Neuron (in vitro differentiated cells): ENCODE data around the gene PTTG1IP.

Experiments used
- H2AFZ ChIP-seq: one replicate; pipeline ENCODE4 v1.6.1; 2013; ENCODE audit warnings: low read depth, mild to moderate bottlenecking, inconsistent platforms, low read length, moderate library complexity
- H3K27me3 ChIP-seq: one replicate; pipeline ENCODE4 v1.6.1; 2013; ENCODE audit warnings: low read length; ENCODE audit not compliant: insufficient read depth
- H3K36me3 ChIP-seq: one replicate; pipeline ENCODE4 v1.6.1; 2013; ENCODE audit warnings: low read length; ENCODE audit not compliant: insufficient read depth
- H3K4me1 ChIP-seq: one replicate; pipeline ENCODE4 v1.6.1; 2013; ENCODE audit warnings: low read length; ENCODE audit not compliant: insufficient read depth
- H3K4me3 ChIP-seq: 2 replicates; pipeline ENCODE4 v1.5.1; 2013; ENCODE audit warnings: mild to moderate bottlenecking, low read length, moderate library complexity
- H3K9me3 ChIP-seq: one replicate; pipeline ENCODE4 v1.6.1; 2013; ENCODE audit warnings: low read length

Gene PTTG1IP

GRCh38 chr21:44815852-44816628 lies 57.5 kb downstream of the PTTG1IP start:
- Histone ChIP-seq H3K36me3 (peaks cover 15% of the 10 kb centered on the region), H3K27me3 (no peaks in the 10 kb centered on the region), H3K9me3 (peaks cover 3% of the 10 kb centered on the region), H2AFZ (no peak overlapping the region), H3K4me3 (no peak overlapping the region), H3K4me1 (peaks cover 7% of the 10 kb centered on the region)

- no peaks in the 10 kb centered on the region for H3K27me3 ChIP-seq
- H3K4me1 ChIP-seq: peaks cover 7% of the 10 kb centered on the region
- H3K4me3 ChIP-seq: no peak overlapping the region
- H3K9me3 ChIP-seq: peaks cover 3% of the 10 kb centered on the region
- no peak overlapping the region for H2AFZ ChIP-seq
- peaks cover 18% of the 10 kb centered on the region for H3K36me3 ChIP-seq
These were observed 58.3 kb downstream of the PTTG1IP start for GRCh38 chr21:44815225-44815624.

GRCh38 chr21:44814498-44815023 lies 58.9 kb downstream of the PTTG1IP start:
- Histone ChIP-seq H3K36me3 (peaks cover 22% of the 10 kb centered on the region), H2AFZ (no peak overlapping the region), H3K4me1 (peaks cover 7% of the 10 kb centered on the region), H3K9me3 (peaks cover 3% of the 10 kb centered on the region), H3K27me3 (no peaks in the 10 kb centered on the region), H3K4me3 (no peak overlapping the region)

GRCh38 chr21:44813727-44814126 lies 59.8 kb downstream of the PTTG1IP start:
- H3K9me3 ChIP-seq: peaks cover 3% of the 10 kb centered on the region

GRCh38 chr21:44813149-44813548 lies 60.3 kb downstream of the PTTG1IP start:
- Histone ChIP-seq H3K36me3 (peaks cover 26% of the 10 kb centered on the region), H3K9me3 (no peaks in the 10 kb centered on the region), H3K4me1 (peaks cover 7% of the 10 kb centered on the region), H3K27me3 (no peaks in the 10 kb centered on the region), H3K4me3 (no peak overlapping the region), H2AFZ (no peak overlapping the region)

More at GRCh38 chr21:44813727-44814126, 59.8 kb downstream of the PTTG1IP start:
- Histone ChIP-seq H3K4me3 (no peak overlapping the region), H3K36me3 (peaks cover 24% of the 10 kb centered on the region), H2AFZ (no peak overlapping the region), H3K4me1 (peaks cover 7% of the 10 kb centered on the region), H3K27me3 (no peaks in the 10 kb centered on the region)

- peaks cover 7% of the 10 kb centered on the region for H3K4me1 ChIP-seq
- no peak overlapping the region for H3K4me3 ChIP-seq
- no peaks in the 10 kb centered on the region for H3K27me3 ChIP-seq
- H3K9me3 ChIP-seq: no peaks in the 10 kb centered on the region
- H2AFZ ChIP-seq: no peak overlapping the region
- peaks cover 30% of the 10 kb centered on the region for H3K36me3 ChIP-seq
These were observed 60.9 kb downstream of the PTTG1IP start for GRCh38 chr21:44812640-44813039.

GRCh38 chr21:44810779-44811178 lies 62.7 kb downstream of the PTTG1IP start:
- Histone ChIP-seq H2AFZ (no peak overlapping the region), H3K4me3 (no peak overlapping the region)

GRCh38 chr21:44805859-44806258 lies 67.6 kb downstream of the PTTG1IP start:
- Histone ChIP-seq H3K4me3 (no peak overlapping the region), H3K36me3 (peaks cover 43% of the 10 kb centered on the region), H3K9me3 (no peaks in the 10 kb centered on the region), H3K27me3 (no peaks in the 10 kb centered on the region), H3K4me1 (peaks cover 9% of the 10 kb centered on the region), H2AFZ (no peak overlapping the region)

More at GRCh38 chr21:44810779-44811178, 62.7 kb downstream of the PTTG1IP start:
- no peaks in the 10 kb centered on the region for H3K4me1 ChIP-seq
- H3K9me3 ChIP-seq: no peaks in the 10 kb centered on the region
- H3K27me3 ChIP-seq: no peaks in the 10 kb centered on the region
- H3K36me3 ChIP-seq: peaks cover 46% of the 10 kb centered on the region

- Histone ChIP-seq H2AFZ (no peak overlapping the region), H3K27me3 (no peaks in the 10 kb centered on the region), H3K4me1 (peaks cover 15% of the 10 kb centered on the region), H3K4me3 (no peak overlapping the region), H3K9me3 (no peaks in the 10 kb centered on the region), H3K36me3 (peaks cover 41% of the 10 kb centered on the region)
These were observed 68.3 kb downstream of the PTTG1IP start for GRCh38 chr21:44805226-44805625.

GRCh38 chr21:44804762-44805161 lies 68.7 kb downstream of the PTTG1IP start:
- no peaks in the 10 kb centered on the region for H3K27me3 ChIP-seq

GRCh38 chr21:44803651-44804050 lies 69.8 kb downstream of the PTTG1IP start:
- Histone ChIP-seq H2AFZ (no peak overlapping the region), H3K4me1 (peaks cover 21% of the 10 kb centered on the region), H3K9me3 (no peaks in the 10 kb centered on the region), H3K4me3 (no peak overlapping the region), H3K27me3 (no peaks in the 10 kb centered on the region), H3K36me3 (peaks cover 42% of the 10 kb centered on the region)

More at GRCh38 chr21:44804762-44805161, 68.7 kb downstream of the PTTG1IP start:
- H2AFZ ChIP-seq: no peak overlapping the region
- H3K36me3 ChIP-seq: peaks cover 40% of the 10 kb centered on the region
- H3K4me1 ChIP-seq: peaks cover 19% of the 10 kb centered on the region
- no peak overlapping the region for H3K4me3 ChIP-seq
- H3K9me3 ChIP-seq: no peaks in the 10 kb centered on the region

GRCh38 chr21:44802396-44803153 lies 70.9 kb downstream of the PTTG1IP start:
- Histone ChIP-seq H2AFZ (no peak overlapping the region), H3K4me3 (peak overlapping the region; percentile 94), H3K27me3 (no peaks in the 10 kb centered on the region), H3K9me3 (peaks cover 5% of the 10 kb centered on the region), H3K4me1 (peaks cover 21% of the 10 kb centered on the region), H3K36me3 (peaks cover 41% of the 10 kb centered on the region)
